ENCODE results near the gene GTPBP2.

DNA sequence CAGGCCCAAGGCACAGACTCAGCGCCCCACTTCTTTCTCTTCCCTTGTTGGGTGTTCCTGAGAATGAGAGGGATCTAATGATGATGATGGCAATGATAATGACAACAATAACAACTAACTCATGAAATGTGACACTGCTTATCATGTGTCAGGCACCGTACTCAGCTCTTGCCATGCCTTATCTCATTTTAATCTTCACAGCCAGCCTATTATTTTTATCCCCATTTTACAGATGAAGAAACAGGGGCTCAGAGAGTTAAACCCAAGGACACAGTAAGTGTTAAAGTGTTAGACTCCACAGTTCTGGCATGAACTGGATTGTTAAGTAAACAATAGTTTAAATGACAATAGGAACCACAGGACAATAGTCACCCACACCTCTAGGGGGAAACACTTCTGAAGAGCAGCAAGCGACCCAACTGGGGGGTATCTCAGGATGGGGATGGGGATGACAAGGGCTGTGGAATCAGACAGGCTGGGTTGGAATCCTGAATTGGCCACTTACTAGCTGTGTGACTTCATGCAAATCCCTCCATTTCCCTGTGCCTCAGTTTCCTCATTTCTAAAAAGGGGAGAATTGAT lies 28.2 kb upstream of the GTPBP2 start:
- TF ChIP-seq EZH2phosphoT487 (IDR thresholded peaks at IDR 0.05; ENCODE audit: insufficient read depth, low read depth) (no peak), EZH2 (IDR thresholded peaks at IDR 0.05; ENCODE audit: insufficient read depth, poor library complexity, severe bottlenecking) (no peak)

Measured in GM23248 (cell line).